Aorta (tissue), 5 donors: ENCODE data around the gene HNF1B. TPM values are rescaled to one million over a fixed set of nuclear protein-coding genes. Genes with fewer than 3 reads are reported as not detected.

Experiments used
- ATAC-seq: fragments of 200-7000 bp; cut with Tn5 transposase; one replicate; pipeline ENCODE4 v1.9.1; 2022; ENCODE audit warnings: moderate library complexity; ENCODE audit not compliant: low FRiP score
- DNase-seq, 2 donors: peaks; one replicate each; pipeline ENCODE4 v3.0.0-alpha.2; 2020
- H3K27ac ChIP-seq, 2 donors: one replicate each; pipeline ENCODE4 v1.5.1; 2013; ENCODE audit warnings: low read length in 2 of 2, mild to moderate bottlenecking in 2 of 2, moderate library complexity in 2 of 2, control low read depth in 1 of 2, inconsistent platforms in 1 of 2, low read depth in 1 of 2
- H3K27me3 ChIP-seq, 2 donors: one replicate each; pipeline ENCODE4 v1.6.1; 2013; ENCODE audit warnings: control low read depth in 1 of 2, low read length in 1 of 2, mild to moderate bottlenecking in 1 of 2, moderate library complexity in 1 of 2; ENCODE audit not compliant: insufficient read depth in 2 of 2, control insufficient read depth in 1 of 2
- H3K36me3 ChIP-seq, 2 donors: one replicate each; pipeline ENCODE4 v1.6.1; 2013; ENCODE audit warnings: control low read depth in 1 of 2, low read length in 1 of 2, mild to moderate bottlenecking in 1 of 2; ENCODE audit not compliant: insufficient read depth in 2 of 2, control insufficient read depth in 1 of 2
- H3K4me1 ChIP-seq, 2 donors: one replicate each; pipeline ENCODE4 v1.6.1; 2013; ENCODE audit warnings: low read length in 2 of 2, control low read depth in 1 of 2, mild to moderate bottlenecking in 1 of 2, moderate library complexity in 1 of 2; ENCODE audit not compliant: insufficient read depth in 2 of 2, control insufficient read depth in 1 of 2
- H3K4me3 ChIP-seq, 2 donors: one replicate each; pipeline ENCODE4 v1.5.1; 2013; ENCODE audit warnings: low read length in 2 of 2, control low read depth in 1 of 2, mild to moderate bottlenecking in 1 of 2
- H3K9me3 ChIP-seq: one replicate; pipeline ENCODE4 v1.6.1; 2013; ENCODE audit warnings: mild to moderate bottlenecking, low read length; ENCODE audit not compliant: control insufficient read depth
- WGBS, 2 donors: extraction: QIAGEN DNeasy Blood & Tissue Kit; methylation state at CpG; one replicate each; pipeline ENCODE4 v1.1.7; 2013; 5-methylcytosine and 5-hydroxymethylcytosine counted together
- intact Hi-C, 2 donors: fragments of 100-400 bp; cut with DNase I; formaldehyde crosslinking; loops; one replicate each; pipeline versions ENCODE4 v1.14.2 to v1.15.0; 2022
- polyA plus RNA-seq, 2 donors: library from polyadenylated mRNA; stranded (reverse); fragments of 200-250 nt; gene quantifications; one replicate each; pipeline ENCODE4 v1.2.3, GENCODE V29; 2013
- total RNA-seq, 2 donors: library from RNA; stranded (reverse); fragmentation: NEBNext Ultra II Directional; extraction: Animal tissue kit (Norgen Biotek cat#: 25700); gene quantifications; one replicate each; pipeline ENCODE4 v1.2.1, GENCODE V29; 2021
- donor health status: healthy with polysubstance abuse.
- donor health status: Bipolar disorder and iron deficiency.
- donor health status: DM: no; HTN: no; CAD: no.
- donor health status: DM: no; HTN: no; CAD: no.
- donor health status: DM: yes; HTN: yes; CAD: no.

The HNF1B gene
- total and polyA plus RNA-seq, 4 donors = 0.88 TPM; not detected in 3

DNA sequence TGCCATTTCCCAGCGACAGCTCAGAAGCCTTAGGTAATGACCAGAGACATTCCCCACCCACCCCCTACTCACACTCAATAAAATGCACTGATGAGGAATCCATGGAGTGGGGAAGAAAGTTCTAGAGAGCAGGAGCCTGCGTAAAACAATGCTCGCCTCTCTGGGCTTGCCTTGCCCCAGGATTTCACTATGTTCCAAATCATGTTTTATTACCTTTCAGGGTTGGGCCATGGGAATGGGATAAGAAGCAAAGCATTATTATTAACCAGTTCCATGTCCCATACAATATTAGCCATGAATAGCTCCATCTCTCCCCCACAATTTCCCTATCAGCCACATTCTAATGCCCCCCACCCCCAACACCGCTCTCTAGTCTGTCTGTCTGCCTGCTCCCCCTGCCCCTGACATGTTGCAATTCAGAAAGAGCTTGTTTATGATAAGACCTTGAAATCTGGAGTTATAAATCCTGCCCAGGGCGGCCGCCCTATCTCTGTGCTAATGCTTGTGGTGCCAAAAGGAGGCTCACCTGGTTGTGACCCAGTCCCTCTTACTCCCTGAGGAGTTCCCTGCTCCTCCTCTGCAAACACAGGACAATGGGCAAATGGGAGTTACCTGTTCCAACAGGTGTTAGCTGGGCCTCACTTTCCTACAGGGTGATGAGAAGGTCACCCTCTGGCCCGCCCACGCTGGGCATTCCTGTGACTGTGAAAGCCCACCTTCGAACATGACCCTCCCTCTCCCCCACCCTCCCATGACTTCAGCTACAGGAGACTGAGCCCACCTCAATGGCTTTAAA, 73.6 kb downstream of the HNF1B start:
- Histone ChIP-seq H3K27me3 (no peaks in the 10 kb centered on the region), H3K4me3 (no peak overlapping the region), H3K27ac (no peak overlapping the region), H3K4me1 (no peaks in the 10 kb centered on the region), H3K9me3 (no peaks in the 10 kb centered on the region), H3K36me3 (no peaks in the 10 kb centered on the region)
- 85 to 88% methylated on average over 9 of the region's 9 CpGs for WGBS, 2 donors
- no peak for ATAC-seq
- no peak for DNase-seq
- intact Hi-C loops = no loop called here

DNA sequence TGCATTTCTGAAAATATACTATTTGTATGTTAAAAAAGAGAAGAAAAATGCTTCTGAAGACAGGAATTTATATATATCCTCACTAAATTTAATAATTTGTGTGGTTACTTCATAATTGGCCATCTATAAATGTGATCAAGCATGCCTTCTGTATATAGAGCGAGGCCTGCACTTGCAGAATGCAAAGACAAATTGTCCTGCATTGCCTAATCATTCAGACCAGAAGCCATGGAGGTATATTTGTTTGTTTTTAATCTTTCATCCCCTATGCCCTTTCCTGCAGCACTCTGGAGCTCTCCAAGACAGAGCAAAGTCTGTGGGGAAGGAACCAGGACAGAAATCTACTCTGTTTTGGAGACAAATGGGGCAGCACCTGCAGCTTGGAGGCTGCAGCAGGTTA, 77.8 kb downstream of the HNF1B start:
- Histone ChIP-seq H3K4me1 (no peaks in the 10 kb centered on the region), H3K27me3 (no peaks in the 10 kb centered on the region), H3K27ac (no peak overlapping the region), H3K9me3 (no peaks in the 10 kb centered on the region), H3K36me3 (no peaks in the 10 kb centered on the region), H3K4me3 (no peak overlapping the region)
- WGBS, 2 donors = 73 to 82% methylated on average over 1 of the region's 1 CpG
- ATAC-seq (no peak), DNase-seq (no peak)
- intact Hi-C loops = no loop called here

DNA sequence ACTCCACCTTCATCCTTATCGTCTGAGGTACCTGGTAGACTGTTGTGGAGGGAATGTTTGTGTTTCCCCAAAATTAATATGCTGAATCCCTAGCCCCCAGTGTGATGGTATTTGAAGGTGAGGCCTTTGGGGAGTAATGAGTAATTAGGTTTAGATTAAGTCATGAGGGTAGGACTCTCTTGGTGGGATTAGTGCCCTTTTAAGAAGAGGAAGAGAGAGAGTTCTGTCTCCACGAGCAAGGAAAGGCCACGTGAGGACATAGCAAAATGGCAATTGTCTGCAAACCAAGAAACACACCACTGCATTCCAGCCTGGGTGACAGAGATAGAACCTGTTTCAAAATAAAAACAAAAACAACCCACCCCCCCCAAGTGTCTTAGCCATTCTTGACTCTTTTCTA, 80.6 kb downstream of the HNF1B start:
- DNase-seq = no peak
- Histone ChIP-seq H3K27ac (no peak overlapping the region), H3K9me3 (no peaks in the 10 kb centered on the region), H3K4me3 (no peak overlapping the region), H3K4me1 (no peaks in the 10 kb centered on the region), H3K27me3 (no peaks in the 10 kb centered on the region), H3K36me3 (no peaks in the 10 kb centered on the region)
- intact Hi-C loops = no loop called here
- WGBS, 2 donors = 86 to 89% methylated on average over 3 of the region's 3 CpGs
- ATAC-seq = no peak

DNA sequence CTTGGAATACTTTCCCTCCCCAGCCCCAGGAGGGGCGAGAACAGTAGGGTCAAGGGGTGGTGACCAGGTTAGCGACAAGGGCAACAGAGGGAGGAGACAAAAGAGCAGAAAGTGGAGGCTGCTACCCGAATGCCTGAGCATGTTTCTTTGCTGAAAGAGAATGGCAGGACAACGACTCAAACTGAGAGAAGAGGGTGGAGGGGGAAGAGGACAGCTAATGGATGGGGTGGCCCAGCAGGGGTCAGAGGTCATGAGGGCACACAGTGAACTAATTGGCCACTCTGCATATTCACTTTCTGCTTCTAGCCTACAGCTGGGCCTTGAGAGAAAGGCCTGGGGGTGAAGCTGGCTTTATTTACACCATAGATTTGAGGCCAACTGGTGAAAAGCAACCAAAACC, 82.5 kb downstream of the HNF1B start:
- no peaks in the 10 kb centered on the region for H3K4me1 ChIP-seq
- H3K27me3 ChIP-seq = no peaks in the 10 kb centered on the region
- ATAC-seq (no peak), DNase-seq (no peak)
- no peak overlapping the region for H3K4me3 ChIP-seq
- no peaks in the 10 kb centered on the region for H3K9me3 ChIP-seq
- no peak overlapping the region for H3K27ac ChIP-seq
- 32 to 38% methylated on average over 4 of the region's 4 CpGs for WGBS, 2 donors
- H3K36me3 ChIP-seq = no peaks in the 10 kb centered on the region
- intact Hi-C loops = no loop called here

DNA sequence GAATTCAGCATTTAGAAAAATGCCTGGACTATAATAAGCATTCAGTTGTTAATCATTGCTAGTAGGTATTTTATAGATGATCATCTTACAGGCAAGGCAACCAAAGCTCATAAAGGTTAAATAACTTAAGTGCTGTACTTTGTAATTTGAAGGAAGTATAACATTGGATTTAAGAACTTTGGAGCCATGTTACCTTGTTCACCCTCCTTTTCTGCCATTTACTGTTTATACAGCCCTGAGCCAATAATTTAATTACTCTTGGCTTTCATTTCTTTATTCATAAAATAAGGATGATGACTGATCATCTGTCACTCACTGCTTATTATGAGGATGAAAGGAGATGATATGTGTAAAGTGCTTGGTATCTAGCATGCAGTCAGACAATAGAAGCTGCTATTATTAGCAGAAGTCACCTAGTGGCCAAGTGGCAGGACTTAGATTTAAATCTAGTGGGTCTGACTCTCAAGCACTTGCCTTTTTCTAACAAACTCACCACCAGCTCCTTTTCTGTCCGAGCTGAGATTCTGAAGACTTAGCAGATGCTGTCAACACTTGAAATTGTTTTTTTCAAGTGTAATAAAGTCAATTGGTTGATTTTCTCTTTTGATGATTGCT, 83.4 kb downstream of the HNF1B start:
- DNase-seq = no peak
- ATAC-seq = no peak
- H3K36me3 ChIP-seq = no peaks in the 10 kb centered on the region
- WGBS, 2 donors = 18 to 21% methylated on average over 1 of the region's 1 CpG
- intact Hi-C loops = no loop called here
- H3K27ac ChIP-seq = no peak overlapping the region
- no peaks in the 10 kb centered on the region for H3K4me1 ChIP-seq
- no peaks in the 10 kb centered on the region for H3K27me3 ChIP-seq
- H3K4me3 ChIP-seq = no peak overlapping the region
- no peaks in the 10 kb centered on the region for H3K9me3 ChIP-seq

DNA sequence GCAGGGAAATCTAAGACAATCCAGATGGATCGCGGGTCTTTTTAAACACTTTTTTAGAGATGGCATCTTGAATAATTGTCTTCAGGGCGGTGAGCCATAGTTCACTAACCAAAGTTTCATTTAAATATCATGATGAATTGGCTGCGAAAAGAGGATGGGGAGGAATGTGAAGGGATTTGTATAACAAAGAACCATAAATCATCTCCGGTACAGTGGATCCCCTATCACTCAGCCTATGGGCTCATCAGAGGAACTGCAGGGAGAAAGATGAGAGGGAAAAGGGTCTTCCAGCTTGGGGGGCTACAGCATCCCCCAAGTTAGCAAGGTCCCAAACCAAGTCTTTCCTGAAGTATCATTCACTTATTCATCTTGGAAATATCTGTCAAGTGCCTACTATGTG, 84.9 kb downstream of the HNF1B start:
- ATAC-seq (no peak), DNase-seq (no peak)

DNA sequence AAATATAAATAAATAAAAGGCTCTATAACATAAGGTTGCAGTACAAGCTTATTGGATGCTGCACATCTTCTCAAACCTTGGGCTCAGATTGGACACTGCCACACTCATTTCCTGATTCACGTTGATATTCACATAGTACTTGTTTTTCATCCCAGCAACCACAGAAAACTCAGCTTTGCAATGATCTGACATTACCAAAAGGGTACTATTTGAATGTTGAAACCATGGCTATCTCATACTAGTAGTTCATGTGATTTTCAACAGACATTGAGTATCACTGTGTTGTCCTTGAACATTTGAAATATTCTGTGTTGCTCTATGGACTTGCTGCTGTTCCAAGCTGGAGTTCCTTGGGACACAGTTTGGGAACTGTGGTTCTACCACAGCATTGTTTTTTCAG, 87.7 kb downstream of the HNF1B start:
- H3K27me3 ChIP-seq = no peaks in the 10 kb centered on the region
- H3K4me3 ChIP-seq = no peak overlapping the region
- H3K36me3 ChIP-seq = no peaks in the 10 kb centered on the region
- ATAC-seq = no peak
- intact Hi-C loops = no loop called here
- 68 to 70% methylated on average over 1 of the region's 1 CpG for WGBS, 2 donors
- no peaks in the 10 kb centered on the region for H3K4me1 ChIP-seq
- DNase-seq = no peak
- no peak overlapping the region for H3K27ac ChIP-seq
- H3K9me3 ChIP-seq = no peaks in the 10 kb centered on the region

More for the DNA sequence above, 84.9 kb downstream of the HNF1B start:
- Histone ChIP-seq H3K9me3 (no peaks in the 10 kb centered on the region), H3K27me3 (no peaks in the 10 kb centered on the region), H3K4me3 (no peak overlapping the region), H3K4me1 (no peaks in the 10 kb centered on the region), H3K27ac (no peak overlapping the region), H3K36me3 (no peaks in the 10 kb centered on the region)
- intact Hi-C loops = no loop called here
- 62 to 66% methylated on average over 5 of the region's 5 CpGs for WGBS, 2 donors

DNA sequence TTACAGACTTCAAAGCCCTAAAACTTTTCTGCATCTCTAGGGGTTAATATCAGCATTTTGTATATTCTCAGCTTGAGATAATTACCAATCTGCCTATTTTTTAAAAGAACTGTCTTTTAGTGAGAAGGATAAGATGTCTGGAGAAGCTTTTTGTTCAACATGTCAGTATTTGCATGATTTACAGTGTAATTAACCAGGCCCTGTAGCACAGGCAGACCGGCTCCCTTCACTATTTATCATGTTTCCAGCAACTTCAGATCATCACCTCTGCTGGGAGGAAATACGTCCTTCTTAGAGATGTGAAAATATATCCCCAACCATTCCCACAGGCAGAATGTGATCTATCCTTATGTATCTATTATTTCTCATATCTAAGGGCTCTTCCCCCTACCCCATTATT, 93.0 kb downstream of the HNF1B start:
- 46 to 53% methylated on average over 2 of the region's 2 CpGs for WGBS, 2 donors
- Histone ChIP-seq H3K4me3 (no peak overlapping the region), H3K4me1 (no peaks in the 10 kb centered on the region), H3K36me3 (no peaks in the 10 kb centered on the region), H3K9me3 (no peaks in the 10 kb centered on the region), H3K27ac (no peak overlapping the region), H3K27me3 (no peaks in the 10 kb centered on the region)
- DNase-seq (no peak), ATAC-seq (no peak)
- intact Hi-C loops = no loop called here

DNA sequence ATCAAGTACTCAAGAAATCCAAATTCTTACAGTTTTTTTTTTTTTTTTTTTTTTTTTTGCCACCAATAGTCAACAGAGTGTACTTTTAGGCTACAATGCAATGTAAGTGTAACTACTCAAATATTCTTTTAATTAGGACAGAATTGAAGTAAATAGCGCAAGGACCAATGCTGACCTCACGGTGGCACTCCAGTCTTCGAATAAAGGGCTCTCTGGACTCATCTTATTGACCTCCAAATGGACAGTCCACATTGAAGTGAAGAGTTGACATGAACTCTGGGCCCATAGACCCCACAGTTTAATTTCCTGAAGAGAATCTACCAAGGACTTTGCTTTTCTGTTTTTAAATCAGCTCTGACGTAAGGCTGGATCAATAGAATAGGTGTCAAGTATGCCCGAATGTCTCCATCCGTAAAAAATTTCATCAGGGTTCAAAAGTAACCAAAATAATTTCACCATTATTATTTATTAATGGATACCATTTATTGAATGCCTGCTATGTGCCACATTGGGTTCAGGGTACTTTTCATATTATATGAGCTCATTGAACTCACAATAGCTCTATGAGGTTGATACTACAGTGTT, 94.3 kb downstream of the HNF1B start:
- no peak for DNase-seq
- ATAC-seq = no peak
- H3K4me3 ChIP-seq = no peak overlapping the region
- intact Hi-C loops = no loop called here
- no peaks in the 10 kb centered on the region for H3K36me3 ChIP-seq
- H3K27ac ChIP-seq = no peak overlapping the region
- 54 to 55% methylated on average over 6 of the region's 6 CpGs for WGBS, 2 donors
- H3K27me3 ChIP-seq = no peaks in the 10 kb centered on the region
- H3K4me1 ChIP-seq = no peaks in the 10 kb centered on the region
- no peaks in the 10 kb centered on the region for H3K9me3 ChIP-seq
